LNCAP (cell line): Measurements from ENCODE around the gene CD1E.

ENCODE experiments used
- TF ChIP-seq, protein P1 (sequence below): fragments of 450-650 bp; IDR thresholded peaks from 2 replicates; pipeline ENCODE4 v1.5.1; 2017; ENCODE audit warnings: mild to moderate bottlenecking

Gene CD1E

DNA sequence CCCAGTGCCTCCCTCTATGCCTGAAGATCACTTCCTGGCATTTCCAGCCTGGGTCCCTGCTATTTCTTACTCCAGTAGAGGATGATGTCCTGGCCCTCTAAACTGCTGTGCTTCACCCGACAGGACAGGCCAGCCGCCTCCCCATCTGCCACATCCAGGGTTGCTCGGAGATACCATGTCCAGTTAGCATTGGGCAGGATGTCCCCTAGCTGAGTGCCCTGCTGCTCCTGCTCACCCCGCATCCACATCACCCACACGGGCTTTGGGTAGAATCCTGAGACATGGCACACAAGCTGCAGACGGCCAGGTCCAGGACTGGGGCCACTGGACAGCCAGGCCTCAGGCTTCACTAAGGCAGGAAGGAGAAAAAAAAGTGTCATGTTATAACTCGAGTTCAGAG is 24.4 kb upstream of the CD1E start:
- TF ChIP-seq, protein P1, sequence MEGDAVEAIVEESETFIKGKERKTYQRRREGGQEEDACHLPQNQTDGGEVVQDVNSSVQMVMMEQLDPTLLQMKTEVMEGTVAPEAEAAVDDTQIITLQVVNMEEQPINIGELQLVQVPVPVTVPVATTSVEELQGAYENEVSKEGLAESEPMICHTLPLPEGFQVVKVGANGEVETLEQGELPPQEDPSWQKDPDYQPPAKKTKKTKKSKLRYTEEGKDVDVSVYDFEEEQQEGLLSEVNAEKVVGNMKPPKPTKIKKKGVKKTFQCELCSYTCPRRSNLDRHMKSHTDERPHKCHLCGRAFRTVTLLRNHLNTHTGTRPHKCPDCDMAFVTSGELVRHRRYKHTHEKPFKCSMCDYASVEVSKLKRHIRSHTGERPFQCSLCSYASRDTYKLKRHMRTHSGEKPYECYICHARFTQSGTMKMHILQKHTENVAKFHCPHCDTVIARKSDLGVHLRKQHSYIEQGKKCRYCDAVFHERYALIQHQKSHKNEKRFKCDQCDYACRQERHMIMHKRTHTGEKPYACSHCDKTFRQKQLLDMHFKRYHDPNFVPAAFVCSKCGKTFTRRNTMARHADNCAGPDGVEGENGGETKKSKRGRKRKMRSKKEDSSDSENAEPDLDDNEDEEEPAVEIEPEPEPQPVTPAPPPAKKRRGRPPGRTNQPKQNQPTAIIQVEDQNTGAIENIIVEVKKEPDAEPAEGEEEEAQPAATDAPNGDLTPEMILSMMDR, result no peak

DNA sequence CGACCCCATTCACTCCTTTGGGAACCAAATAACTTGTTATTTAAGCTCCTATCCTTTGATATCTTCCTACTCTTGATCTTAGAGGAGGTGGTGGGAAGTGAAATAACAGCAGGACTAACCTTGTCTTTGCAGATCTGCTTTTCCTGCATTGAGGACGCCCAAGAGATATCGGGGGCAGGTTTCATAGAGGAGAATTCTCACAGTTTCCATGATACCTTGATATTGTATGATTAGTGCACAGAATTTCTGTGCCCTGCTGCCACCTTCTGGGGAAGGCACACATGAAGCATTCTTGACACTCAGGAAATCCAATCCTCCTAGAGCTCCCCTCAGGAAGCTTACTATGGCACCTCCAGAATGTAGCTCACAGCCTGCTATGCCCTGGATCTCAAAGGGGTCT is 24.0 kb upstream of the CD1E start:
- TF ChIP-seq, protein P1, result peak; percentile 45; the same call in 1 of the 2 replicates

DNA sequence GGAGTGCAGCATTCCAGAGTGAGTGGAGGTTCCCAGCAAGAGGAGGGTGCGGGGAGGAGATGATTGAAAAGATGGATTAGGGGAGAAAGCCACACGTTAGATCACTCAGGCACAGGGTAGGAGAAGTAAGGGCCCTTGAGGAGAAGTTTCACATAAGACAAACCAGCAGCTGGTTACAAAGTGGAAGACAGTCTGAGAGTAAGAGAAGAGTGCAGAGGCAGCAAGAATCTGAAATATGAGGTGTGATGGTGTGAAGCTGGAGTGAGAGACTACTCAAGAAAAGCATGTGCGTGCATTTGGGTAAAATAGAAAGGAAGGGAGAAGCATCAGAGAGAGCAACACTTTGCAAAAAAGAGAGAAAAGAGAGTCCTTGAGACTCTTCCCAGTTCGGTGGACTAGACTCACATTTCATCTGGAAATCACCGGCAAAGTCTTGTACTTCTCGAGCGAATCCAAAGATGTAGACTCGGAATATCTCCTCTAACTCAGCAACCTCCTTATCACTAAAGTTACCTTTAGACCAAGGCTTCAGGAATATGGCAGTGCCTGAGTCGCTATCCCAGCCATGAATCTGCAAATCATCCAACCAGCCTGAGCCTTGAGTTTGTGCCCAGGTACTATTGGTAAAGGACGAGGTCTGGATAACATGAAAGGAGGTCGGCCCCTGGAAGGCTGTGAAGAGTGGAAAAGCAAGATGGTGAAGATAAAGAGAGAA is 23.1 kb upstream of the CD1E start:
- TF ChIP-seq, protein P1, result no peak

DNA sequence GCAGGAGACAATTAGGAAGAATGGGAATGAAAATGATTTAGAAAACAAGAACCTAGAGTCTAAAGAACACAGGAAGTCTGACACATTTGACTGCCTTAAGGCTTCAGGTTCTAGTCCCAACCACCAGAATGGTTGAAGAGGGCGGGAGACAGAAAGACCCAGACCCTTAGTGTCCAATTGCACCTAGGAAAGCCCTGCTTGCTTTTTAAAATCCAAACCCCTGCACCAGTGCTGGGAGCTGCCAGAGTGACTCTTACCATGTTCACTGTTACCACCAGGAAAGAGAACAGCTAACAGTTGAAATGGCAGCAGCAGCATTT is 22.6 kb upstream of the CD1E start:
- TF ChIP-seq, protein P1, result no peak

DNA sequence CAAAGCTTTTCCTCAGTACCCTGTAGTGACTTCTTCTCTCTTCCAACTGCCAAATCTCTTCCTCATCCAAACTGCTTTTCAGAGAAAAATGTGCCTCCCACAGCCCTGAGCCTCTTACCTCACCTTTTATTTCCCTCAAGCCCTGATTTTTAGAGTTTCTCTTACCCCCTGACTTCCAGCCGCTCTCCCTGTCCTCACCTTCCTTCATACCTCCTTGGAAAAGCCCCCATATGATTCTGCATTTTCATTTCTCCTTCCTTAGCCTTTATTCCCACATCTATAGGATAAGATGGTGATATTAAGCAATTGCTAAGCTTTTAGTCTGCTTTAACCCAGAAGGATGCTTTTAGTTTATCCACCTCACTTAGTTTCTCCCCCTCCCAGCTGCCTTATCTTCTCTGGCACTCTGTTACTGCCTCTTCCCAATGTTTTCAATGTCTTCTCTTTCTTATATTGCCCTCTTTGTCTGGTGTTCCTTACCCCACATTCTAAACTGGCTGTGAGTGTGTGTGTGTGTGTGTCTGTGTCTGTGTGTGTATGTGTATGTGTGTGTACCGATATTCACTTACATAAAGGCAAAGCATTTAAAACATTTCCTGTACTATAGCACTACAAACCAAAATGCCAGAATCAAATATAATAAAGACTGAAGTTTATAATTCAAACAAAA is 22.1 kb upstream of the CD1E start, which contains the start of gene CD1B:
TSS of gene CD1B (minus strand) at position 51 of the 670 bp plus-strand sequence. CDS start 108 bp downstream, outside the sequence.
- TF ChIP-seq, protein P1, result no peak

DNA sequence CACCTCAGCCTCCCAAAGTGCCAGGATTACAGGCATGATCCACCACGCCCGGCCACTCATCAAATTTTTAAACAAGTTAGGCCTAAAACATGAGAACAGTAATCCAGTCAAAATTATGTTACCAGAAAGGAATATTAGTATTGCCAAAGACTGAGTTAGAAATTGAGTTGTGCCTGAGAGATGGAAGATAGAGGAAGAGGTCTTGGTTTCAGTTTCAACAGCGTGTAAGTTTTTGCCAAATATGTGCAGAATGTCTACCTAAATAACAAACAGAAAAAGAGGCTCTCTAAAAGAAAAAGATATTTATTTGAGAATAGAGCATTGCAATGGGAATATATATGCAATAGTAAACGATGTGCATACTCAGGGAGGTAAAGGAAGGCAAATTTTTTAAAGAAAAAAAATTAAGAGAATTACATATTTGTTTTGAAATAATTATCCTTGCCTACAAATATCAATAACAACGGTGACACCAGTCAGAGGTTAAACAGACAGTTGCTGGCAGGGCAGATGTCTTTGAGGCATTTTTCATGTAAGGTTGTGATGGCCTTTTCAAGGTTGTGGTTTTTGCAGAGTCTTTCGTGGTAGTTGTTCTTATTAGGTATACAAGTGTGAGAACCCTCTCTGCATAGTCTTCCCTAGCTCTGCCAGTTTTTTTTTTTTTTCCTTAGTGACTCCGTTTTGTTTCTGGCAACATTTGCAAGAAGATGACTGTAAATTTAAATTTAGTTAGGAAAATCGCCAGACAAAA is 20.1 kb upstream of the CD1E start:
- TF ChIP-seq, protein P1, result no peak

DNA sequence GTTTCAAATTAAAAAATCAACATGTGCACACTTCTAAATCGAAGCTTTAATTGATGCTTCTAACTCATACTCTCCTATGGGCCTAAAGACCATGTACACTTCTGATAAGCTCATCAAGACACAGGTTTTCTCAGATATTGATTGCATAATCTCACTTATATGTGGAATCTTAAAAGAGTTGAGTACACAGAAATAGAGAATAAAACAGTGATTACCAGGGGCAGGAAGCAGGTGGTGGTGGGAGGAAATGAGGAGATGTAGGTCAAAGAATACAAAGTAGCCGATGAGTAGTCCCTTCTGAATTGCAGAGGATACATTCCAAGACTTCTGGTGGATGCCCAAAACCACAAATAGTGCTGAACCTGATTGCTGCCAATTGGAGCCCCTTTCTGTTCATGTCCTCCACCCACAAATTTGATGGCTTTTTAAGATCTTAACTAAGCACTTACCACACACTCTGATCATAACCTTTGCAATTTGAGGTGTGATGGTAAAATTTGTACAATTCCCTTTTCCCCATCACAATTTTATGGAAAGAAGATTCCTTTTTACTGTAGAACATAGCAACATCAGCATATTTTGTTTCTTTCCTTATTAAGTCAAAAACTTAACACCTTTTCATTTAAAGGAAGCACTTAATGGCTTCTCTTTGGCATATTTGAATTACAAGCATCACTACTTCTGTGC is 19.0 kb upstream of the CD1E start:
- TF ChIP-seq, protein P1, result no peak
